KBM-7 (cell line): ENCODE results near the gene ARMH3.

ENCODE experiments used
- DNase-seq: peaks from one replicate; pipeline ENCODE4 v3.0.0-alpha.2; 2015
- in situ Hi-C: fragments of 300-500 bp; cut with MboI; formaldehyde crosslinking; loops from 2 replicates; pipeline ENCODE4 v1.14.3; 2020; ENCODE audit warnings: low sequenced_read_pairs, low pct_unique_long_range_greater_than_20kb, mixed read lengths

Gene ARMH3

GRCh38 chr10:101958691-101959090, 97.3 kb downstream of the ARMH3 start:
- no peak for DNase-seq
- in situ Hi-C loops, result no loop called here

DNA sequence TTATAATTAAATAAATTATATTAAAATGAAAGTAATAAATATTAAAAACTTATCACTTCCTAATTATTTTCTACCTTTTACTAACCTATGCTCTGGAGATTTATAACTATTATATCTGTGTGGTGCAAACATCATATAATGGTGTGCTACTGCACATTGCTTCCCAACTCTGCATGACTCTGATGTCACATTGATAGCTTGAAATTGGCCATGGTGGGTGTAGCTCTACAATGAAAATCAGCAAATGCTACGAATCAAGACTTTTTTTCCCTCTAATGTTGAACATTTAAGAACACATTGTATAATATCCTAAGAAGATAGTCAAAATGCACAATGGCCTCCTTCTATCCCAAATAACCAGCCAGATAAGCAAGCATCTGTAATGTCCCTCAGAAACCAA, 99.1 kb downstream of the ARMH3 start:
- in situ Hi-C loops, result no loop called here
- DNase-seq, result no peak

DNA sequence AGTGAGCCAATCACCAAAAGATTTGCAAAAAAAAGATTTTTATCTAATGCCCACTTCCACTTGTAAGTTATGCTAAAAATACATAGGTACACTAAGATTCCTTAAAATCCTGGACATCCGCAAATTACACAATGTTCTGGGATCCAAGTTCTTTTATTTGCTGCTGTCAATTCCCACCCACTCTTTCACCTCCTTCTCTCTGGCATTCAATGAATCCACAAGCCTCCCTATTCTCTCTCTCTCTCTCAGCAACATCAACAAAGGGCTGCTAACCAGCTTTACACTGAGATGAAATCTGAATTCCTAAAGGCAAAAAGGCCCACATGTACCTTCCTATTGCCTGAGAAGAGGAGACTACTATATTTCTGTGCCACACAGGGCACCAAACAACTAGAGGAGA, 99.9 kb downstream of the ARMH3 start:
- in situ Hi-C loops, result no loop called here
- no peak for DNase-seq

DNA sequence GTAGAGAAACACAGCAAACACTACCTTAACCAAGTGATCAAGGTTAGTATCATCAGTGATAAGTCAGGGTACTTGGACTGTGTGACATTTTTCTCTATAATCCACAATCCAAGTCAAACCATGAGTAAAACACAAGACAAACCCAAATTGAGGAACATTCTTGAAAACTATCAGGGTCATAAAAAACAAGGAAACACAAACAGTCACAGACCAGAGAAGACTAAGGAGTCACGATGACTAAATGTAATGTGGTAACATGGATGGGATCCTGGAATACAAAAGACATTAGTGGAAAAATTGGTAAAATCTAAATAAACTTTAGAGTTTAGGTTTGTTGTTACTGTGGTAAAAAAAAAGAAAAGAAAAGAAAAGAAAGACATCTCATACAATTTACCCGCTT, 103.8 kb downstream of the ARMH3 start:
- in situ Hi-C loops, result no loop called here
- no peak for DNase-seq

GRCh38 chr10:101950213-101950612, 105.8 kb downstream of the ARMH3 start:
- in situ Hi-C loops, result no loop called here
- no peak for DNase-seq

DNA sequence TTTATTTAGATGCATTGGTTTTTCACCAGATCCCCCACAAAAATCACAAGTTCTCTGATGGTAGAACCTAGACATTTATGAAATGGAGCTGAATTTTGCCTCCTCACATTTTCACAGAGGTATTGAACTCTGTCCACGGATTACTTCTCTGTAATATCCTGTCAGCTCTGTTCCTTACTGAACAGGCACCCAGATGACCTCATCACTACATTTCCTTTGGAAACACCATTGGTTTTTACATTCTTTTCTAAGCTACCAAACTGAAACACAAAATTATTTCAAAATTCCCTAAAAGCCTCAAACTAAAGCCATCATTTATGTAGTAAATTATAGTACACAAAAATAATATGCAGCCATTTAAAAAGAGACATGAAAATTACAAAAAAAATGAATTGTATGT, 114.1 kb downstream of the ARMH3 start:
- in situ Hi-C loops, result no loop called here
- DNase-seq, result no peak

DNA sequence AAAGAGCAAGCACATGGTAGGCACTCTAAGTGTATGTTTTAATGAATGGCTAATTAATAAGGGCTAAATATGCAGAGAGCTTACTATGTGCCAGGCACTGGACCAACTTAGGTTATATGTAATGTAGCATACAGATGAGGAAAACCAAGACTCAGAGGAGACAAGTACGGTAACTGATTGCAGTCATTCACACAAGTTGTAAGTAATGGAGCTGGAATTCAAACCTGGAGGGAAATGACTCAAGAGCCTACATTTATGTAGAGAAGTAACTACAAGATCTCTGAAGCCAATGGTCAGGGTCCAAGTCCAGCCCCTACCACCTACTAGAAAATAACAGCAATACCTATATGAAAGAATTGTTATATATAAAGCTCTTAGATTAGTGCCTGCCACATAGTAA, 115.1 kb downstream of the ARMH3 start:
- no peak for DNase-seq
- in situ Hi-C loops, result no loop called here

GRCh38 chr10:101939729-101940128, 116.2 kb downstream of the ARMH3 start:
- in situ Hi-C loops, result no loop called here
- no peak for DNase-seq

- no peak for DNase-seq
- in situ Hi-C loops, result no loop called here
Measured at GRCh38 chr10:101939008-101939648, 116.8 kb downstream of the ARMH3 start.

GRCh38 chr10:101938305-101939007, 117.5 kb downstream of the ARMH3 start:
- in situ Hi-C loops, result no loop called here
- DNase-seq, result no peak

DNA sequence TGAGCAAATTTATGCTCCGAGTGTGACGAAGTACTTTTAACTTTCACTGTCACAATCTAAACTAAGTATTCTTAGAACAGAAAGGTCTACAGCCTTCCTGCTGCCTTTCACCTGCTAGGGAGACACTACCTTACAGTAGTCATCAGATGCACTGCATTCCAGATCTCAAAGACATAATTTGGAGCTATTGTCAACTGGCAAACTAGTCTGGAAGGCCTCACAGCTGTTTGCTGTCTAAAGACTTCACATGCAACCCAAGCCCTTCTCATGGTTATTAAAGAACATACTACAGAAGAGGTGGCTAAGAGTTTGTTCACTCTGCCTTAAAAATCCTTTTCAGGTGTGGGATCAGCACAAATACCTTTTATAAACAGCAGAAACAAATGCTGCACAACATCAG, 120.5 kb downstream of the ARMH3 start:
- in situ Hi-C loops, result no loop called here
- no peak for DNase-seq

DNA sequence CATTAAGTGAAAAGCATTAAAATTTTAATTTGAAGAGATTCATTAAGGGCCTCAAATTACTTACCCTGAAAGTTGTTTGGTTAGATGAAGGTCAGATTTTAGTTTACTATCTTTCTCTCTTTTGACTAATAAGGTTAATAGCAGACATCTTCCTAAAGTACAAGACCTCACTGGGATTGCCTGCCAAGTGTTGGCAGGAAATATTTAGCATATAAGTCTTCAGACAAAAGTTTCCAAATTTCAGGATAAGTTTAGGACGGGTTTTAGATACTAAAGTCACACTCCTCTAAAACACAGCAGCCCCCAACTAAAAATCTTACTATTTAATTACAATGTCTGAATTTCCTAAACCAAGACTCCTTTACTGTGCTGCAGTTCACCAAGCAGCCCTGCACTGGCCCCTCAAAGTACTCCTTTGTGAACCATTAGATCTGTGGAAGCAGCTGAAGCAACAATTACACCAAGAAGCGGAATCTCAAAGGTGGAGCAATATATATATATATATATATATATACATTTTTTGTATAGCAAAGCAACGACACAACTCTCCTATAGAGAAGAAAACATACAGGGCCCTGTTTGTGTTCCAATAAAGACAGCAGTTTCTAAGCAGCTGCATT, 121.2 kb downstream of the ARMH3 start:
- in situ Hi-C loops, result no loop called here
- DNase-seq, result no peak

DNA sequence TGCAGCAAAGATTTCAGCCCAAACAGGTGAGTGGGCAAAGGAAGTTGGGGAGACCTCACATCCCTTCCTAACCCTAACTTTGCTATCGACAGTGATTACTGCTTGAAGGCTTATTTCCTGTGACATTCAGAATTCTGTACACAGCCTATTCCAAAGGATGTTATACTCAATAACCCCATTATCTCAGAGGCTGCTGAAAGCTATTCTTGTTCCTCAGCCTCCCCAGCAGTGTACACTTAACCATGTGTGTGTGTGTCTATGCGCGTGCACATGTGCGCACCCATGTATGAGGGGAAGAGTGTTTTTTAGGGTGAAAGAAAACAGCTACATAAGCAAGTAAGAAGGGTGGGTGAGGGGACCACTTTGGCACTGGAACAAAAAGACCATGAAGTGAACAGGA, 122.0 kb downstream of the ARMH3 start:
- in situ Hi-C loops, result no loop called here
- no peak for DNase-seq

DNA sequence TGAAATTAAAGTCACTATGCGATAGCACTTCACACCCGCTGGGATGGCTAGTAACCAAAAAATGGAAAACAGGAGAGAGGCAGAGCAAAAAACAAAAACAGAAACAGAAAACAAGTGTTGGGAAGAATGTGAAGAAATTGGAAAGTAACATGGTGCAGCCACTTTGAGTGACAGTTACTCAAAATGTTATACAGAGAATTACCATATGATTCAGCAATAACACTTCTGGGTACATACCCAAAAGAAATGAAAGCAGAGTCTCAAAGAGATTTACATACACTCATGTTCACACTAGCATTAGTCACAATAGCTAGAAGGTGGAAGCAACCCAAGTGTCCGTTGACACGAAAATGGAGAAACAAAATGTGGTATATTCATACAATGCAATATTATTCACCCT, 123.8 kb downstream of the ARMH3 start:
- DNase-seq, result no peak
- in situ Hi-C loops, result no loop called here

- DNase-seq, result no peak
- in situ Hi-C loops, result no loop called here
Measured at GRCh38 chr10:101925027-101925426, 130.9 kb downstream of the ARMH3 start.

- DNase-seq, result no peak
- in situ Hi-C loops, result no loop called here
Measured at GRCh38 chr10:101923256-101923655, 132.7 kb downstream of the ARMH3 start.

GRCh38 chr10:101922846-101923245, 133.1 kb downstream of the ARMH3 start:
- no peak for DNase-seq
- in situ Hi-C loops, result no loop called here

DNA sequence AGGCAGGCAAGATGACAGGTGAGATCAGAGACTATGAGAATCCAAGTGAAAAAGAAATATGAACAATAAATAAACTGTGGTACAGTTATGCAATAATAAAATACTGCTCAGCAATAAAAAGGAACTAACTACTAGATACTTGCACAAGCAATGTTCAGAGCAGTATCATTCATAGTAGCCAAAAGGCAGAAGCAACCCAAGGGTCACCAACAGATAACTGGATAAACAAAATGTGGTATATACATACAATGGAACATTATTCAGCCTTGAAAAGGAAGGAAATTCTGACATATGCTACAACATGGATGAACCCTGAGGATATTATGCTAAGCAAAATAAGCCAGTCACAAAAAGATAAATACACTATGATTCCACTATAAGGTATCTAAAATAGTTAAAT, 135.4 kb downstream of the ARMH3 start:
- in situ Hi-C loops, result no loop called here
- no peak for DNase-seq

DNA sequence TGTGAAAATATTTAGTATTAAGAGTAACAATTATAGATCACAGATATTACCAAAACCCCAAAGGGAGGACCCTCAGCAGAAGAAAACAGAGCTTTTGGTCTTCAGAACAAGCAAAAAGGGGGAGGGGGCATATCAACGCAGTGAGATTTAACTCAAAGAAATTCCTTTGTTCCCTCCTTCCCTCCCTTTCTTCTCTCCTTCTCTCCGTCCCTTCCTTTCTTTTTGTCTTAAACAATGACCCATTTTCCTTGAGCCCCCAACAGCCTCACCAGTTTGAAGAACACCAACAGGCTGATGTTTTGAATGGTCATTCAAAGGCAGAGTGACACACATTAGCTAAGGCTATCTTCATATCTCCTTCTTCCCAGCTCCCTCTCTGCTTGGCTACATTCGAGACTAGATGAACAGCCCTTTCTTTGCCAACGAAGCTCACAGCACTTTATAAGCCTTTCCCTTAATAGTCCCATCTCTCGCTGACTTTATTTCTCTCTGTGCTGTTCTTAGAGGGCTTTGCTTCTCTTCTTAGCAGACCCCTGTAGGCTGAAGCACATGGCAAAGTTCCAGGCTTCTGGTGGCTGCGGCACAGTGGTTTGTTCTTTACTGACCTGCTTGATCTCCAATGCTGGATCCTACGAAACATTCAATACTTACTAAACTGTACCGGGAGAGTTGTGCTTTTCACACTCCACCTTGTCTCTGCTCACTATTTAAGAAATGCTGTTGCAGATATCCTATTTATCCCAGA, 136.8 kb downstream of the ARMH3 start:
- in situ Hi-C loops, result no loop called here
- no peak for DNase-seq

- in situ Hi-C loops, result no loop called here
Measured at GRCh38 chr10:101912561-101913179, 143.3 kb downstream of the ARMH3 start.

More at GRCh38 chr10:101912561-101913179, 143.3 kb downstream of the ARMH3 start:
- no peak for DNase-seq
